Thoracic aorta (tissue), 2 donors: ENCODE data around the gene PRRG3. TPM values are rescaled to one million over a fixed set of nuclear protein-coding genes. Genes with fewer than 3 reads are reported as not detected.

Source experiments
- ATAC-seq: fragments of 150-250 bp; one replicate; pipeline ENCODE4 v1.8.0; 2017; ENCODE audit warnings: low read depth; ENCODE audit not compliant: insufficient number of reproducible peaks, low FRiP score
- DNase-seq: peaks from one replicate; pipeline ENCODE4 v3.0.0-alpha.2; 2020; ENCODE audit warnings: low spot score
- H3K27ac ChIP-seq, 2 donors: fragments of 200-600 bp; sonication (generic); 1 replicate in 1 of 2; 2 replicates in 1 of 2; pipeline ENCODE4 v1.5.1; 2016; ENCODE audit warnings: mild to moderate bottlenecking in 2 of 2, moderate library complexity in 2 of 2
- H3K27me3 ChIP-seq: fragments of 200-600 bp; sonication (generic); replicated peaks from 2 replicates; pipeline ENCODE4 v1.6.0; 2016; ENCODE audit warnings: mild to moderate bottlenecking; ENCODE audit not compliant: insufficient read depth
- H3K36me3 ChIP-seq: fragments of 200-600 bp; sonication (generic); one replicate; pipeline ENCODE4 v1.5.1; 2016
- H3K4me1 ChIP-seq, 2 donors: fragments of 200-600 bp; sonication (generic); 1 replicate in 1 of 2; 2 replicates in 1 of 2; pipeline versions ENCODE4 v1.5.1 to v1.6.0; 2016; ENCODE audit warnings: low read depth in 2 of 2, mild to moderate bottlenecking in 1 of 2; ENCODE audit not compliant: control insufficient read depth in 1 of 2
- H3K4me3 ChIP-seq: fragments of 200-600 bp; sonication (generic); 2 replicates; pipeline ENCODE4 v1.5.1; 2016; ENCODE audit warnings: mild to moderate bottlenecking
- H3K9me3 ChIP-seq: fragments of 200-600 bp; sonication (generic); 2 replicates; pipeline ENCODE4 v1.5.1; 2016
- CTCF ChIP-seq: fragments of 200-600 bp; sonication (generic); IDR thresholded peaks from one replicate; pipeline ENCODE4 v1.5.1; 2019; ENCODE audit warnings: antibody characterized with exemption
- total RNA-seq, 2 donors: library from RNA; depleted of rRNA; stranded (reverse); fragments of >200 nt; gene quantifications; one replicate each; pipeline versions ENCODE4 v1.1.0 to v1.2.3, GENCODE V29; 2016

Gene PRRG3
- total RNA-seq, result under 1 TPM; 0.14 to 0.27 TPM

GRCh38 chrX:151694661-151695582, at the start of gene PRRG3:
Gene PRRG3, plus strand, starts transcription at chrX:151695458. Its CDS starts 3,357 bp downstream, at chrX:151698815.
- Histone ChIP-seq H3K4me3 (no peak within 1 kb of the TSS), H3K27me3 (no peaks in the 10 kb centered on the region), H3K4me1 (no peaks in the 10 kb centered on the region), H3K36me3 (no peaks in the 10 kb centered on the region), H3K9me3 (no peaks in the 10 kb centered on the region), H3K27ac (no peak within 1 kb of the TSS)
- TF ChIP-seq CTCF, result no peak
- DNase-seq, result no peak
- ATAC-seq, result no peak

DNA sequence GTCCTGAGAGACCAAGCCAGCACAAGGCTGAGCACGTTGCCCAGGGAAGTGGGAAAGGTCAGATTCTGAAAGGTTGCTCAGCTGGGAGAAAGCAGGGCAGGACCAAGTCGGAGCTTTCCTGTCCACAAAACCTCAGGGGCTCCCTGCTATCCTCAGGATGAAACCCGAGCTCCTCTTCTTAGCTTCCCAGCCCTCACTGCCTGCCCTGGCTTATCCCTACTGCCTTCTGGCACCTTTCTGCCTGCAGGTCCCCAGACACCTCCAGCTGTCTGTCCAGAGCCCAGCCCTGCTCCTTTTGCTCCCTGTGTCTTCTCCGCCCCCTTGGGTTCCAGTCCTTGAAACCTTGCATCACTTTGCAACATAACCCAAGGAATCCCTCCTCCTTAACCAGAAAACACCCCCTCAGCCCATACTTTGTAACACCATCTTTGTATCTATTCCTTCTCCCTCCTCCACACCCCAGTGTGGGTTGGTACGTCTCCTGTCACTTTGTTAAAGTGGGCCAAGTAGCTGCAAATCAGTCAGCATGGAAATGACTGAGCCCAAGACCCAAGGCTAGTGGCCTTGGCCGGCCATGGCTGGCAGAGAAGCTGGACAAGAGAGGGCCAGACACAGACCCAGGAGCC, 20.0 kb upstream of the PRRG3 start:
- no peaks in the 10 kb centered on the region for H3K36me3 ChIP-seq
- no peak for DNase-seq
- no peaks in the 10 kb centered on the region for H3K27me3 ChIP-seq
- H3K4me3 ChIP-seq, result no peak overlapping the region
- no peak for TF ChIP-seq CTCF
- H3K4me1 ChIP-seq, result no peaks in the 10 kb centered on the region
- H3K27ac ChIP-seq, result no peak overlapping the region
- no peaks in the 10 kb centered on the region for H3K9me3 ChIP-seq
- ATAC-seq, result no peak

DNA sequence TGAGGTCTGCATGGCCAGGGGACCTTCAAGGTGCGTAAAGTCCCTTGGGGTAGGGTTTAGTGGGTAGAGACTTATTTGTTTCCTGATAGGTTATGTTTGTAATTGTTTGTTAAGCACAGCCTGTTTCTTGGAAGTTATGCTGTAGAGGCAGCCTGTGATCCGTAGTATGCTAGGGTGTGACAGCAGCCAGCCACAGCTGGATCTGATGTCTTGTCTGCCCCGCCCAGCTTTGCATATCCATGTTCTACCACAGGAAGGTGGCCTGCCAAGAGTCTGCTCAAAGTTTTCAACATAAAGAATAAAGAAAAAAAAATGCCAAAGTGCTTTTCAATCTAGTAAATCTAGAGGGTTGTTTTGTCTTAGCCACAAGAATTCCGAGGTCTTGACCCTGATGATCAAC, 19.1 kb upstream of the PRRG3 start:
- no peak overlapping the region for H3K4me3 ChIP-seq
- no peaks in the 10 kb centered on the region for H3K4me1 ChIP-seq
- H3K27ac ChIP-seq, result no peak overlapping the region
- H3K9me3 ChIP-seq, result no peaks in the 10 kb centered on the region
- ATAC-seq (no peak), DNase-seq (no peak)
- TF ChIP-seq CTCF, result no peak
- H3K27me3 ChIP-seq, result no peaks in the 10 kb centered on the region
- no peaks in the 10 kb centered on the region for H3K36me3 ChIP-seq

DNA sequence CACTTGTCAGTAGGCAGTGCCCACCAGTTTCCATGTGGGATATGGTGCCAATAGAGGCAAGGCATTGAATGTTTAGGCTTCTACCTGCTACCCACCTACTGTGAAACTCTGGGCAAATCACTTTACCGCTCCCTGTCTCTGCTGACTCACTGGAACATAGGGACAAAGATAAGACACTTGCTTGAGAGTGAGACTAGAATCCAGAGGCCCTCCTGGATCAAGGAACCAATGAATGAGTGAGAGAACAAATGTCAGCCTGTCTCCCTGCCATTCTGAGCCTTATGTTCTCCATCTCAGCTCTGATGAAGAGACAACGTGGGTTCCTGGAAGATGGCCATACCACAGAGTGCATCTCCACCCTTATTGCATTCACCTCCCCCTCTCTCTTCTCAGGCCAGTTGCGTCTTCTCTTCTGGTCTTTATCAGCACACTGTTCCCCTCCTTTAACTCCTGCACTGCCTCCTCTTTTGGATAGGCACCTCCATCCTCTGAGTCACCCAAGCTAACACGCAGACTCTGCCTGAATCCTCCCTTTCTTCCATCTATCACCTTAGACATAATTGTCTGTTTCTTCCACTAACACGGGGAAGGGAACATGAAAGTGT, 15.4 kb upstream of the PRRG3 start:
- Histone ChIP-seq H3K4me1 (no peaks in the 10 kb centered on the region), H3K9me3 (no peaks in the 10 kb centered on the region), H3K4me3 (no peak overlapping the region), H3K27ac (no peak overlapping the region), H3K36me3 (no peaks in the 10 kb centered on the region), H3K27me3 (no peaks in the 10 kb centered on the region)
- ATAC-seq (no peak), DNase-seq (no peak)
- no peak for TF ChIP-seq CTCF

DNA sequence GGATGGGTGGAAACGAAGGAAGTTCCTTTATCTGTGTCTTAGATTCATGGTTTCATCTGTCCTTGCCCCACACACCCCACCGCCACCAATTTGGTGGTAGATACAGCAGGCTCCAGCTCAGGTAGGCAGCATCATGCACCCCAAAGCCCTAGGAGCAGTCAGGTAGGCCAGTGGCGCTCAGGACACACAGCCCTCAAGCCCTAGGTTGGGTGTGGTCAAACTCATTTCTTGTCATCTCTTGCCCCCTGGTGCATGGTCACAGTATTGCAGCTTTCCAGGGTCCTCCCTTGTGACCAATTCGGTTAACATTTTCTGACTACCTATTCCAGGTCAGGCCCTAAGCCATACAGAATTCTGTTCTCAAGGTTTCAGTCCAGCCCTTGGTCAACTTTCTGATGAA, 14.5 kb upstream of the PRRG3 start:
- Histone ChIP-seq H3K4me1 (no peaks in the 10 kb centered on the region), H3K4me3 (no peak overlapping the region), H3K27ac (no peak overlapping the region), H3K27me3 (no peaks in the 10 kb centered on the region), H3K9me3 (no peaks in the 10 kb centered on the region), H3K36me3 (no peaks in the 10 kb centered on the region)
- ATAC-seq (no peak), DNase-seq (no peak)
- TF ChIP-seq CTCF, result no peak
